ENCODE results near the gene PMVK.

The PMVK gene

DNA sequence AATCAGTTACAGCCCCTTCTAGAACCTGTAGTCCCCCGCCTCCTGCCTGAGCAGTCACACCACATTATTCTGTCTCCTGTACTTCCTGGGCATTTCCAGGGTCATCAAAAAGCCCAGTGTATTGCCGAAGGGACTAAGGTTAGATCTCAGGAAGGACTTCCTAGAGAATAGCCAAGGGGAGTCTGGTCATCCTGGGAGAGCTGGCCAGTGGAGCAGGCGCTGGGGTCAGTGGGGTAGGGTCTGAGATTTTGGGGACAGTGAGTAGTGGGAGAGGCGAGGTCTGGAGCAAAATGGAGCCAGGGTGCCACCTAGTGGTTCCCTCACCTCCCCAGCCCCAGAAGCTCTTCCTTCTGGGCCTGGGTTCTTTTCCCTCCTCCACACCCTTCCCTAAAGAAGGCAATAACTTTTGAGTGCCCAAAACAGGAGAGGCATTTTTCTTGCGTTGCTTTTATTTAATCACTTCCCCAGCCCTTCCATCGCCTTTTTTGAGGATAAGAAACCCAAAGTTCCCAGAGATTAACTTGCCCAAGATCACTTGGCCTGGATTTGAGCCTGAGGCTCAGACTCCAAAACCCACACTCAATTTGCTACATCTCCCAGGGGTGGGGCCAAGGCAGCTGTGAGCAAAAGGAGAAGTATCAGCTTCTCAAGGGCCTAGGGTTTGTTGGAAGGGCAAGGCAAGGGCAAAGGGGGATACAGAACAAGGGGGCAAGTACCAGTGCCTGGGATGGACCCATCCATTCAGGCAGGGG lies 7.3 kb upstream of the PMVK start:
- H3K4me3 Mint-ChIP-seq, result no peak overlapping the region
- no peaks in the 10 kb centered on the region for H3K27me3 Mint-ChIP-seq
- peaks cover 46% of the 10 kb centered on the region for H3K4me1 Mint-ChIP-seq
- H3K36me3 Mint-ChIP-seq, result peaks cover 7% of the 10 kb centered on the region
- peak overlapping the region; percentile 80 for H3K27ac Mint-ChIP-seq
- no peaks in the 10 kb centered on the region for H3K9me3 Mint-ChIP-seq

DNA sequence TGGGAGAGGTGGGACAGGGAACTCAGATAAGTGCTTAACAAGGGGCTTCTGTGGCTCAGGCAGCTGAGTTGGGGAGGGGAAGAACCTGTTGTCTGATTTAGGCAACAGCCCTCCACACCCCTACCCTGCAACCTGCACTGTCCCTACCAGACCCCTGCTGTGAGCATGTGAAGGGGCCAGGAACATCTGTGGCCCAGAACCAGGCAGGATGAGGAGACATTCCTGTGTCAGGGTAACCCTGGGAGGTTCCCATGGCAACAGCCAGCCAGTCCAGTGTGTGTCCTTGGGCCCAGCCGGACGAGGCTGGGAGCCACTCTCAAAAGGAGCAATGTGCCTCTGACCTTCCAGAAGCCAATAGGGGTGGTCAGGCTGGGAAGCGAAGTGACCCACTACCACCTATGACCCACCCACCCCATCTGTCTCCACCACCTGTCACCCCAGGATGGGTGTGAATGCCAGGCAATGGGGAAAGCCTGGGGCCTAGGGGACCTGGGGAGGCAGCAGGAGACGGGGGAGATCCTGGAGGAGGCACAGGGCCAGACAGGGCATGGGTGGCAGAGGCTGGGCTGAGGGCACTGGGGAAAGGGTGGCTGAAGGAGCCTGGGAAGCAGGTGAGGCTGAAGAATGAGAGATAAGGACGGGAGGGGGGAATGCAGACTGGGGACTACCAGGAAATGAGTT lies 5.0 kb upstream of the PMVK start:
- Mint-ChIP-seq H3K9me3 (no peaks in the 10 kb centered on the region), H3K4me1 (peaks cover 58% of the 10 kb centered on the region), H3K27me3 (no peaks in the 10 kb centered on the region), H3K4me3 (no peak overlapping the region), H3K36me3 (peaks cover 4% of the 10 kb centered on the region), H3K27ac (peak overlapping the region; percentile 46)

- Mint-ChIP-seq H3K4me1 (peaks cover 61% of the 10 kb centered on the region), H3K27ac (peak overlapping the region; percentile 83), H3K27me3 (no peaks in the 10 kb centered on the region), H3K36me3 (peaks cover 2% of the 10 kb centered on the region), H3K9me3 (no peaks in the 10 kb centered on the region), H3K4me3 (peak overlapping the region; percentile 55)
Measured at GRCh38 chr1:154940651-154941194, 4.2 kb upstream of the PMVK start.

GRCh38 chr1:154940213-154940560 lies 3.7 kb upstream of the PMVK start:
- Mint-ChIP-seq H3K4me1 (peaks cover 63% of the 10 kb centered on the region), H3K36me3 (peaks cover 2% of the 10 kb centered on the region), H3K27me3 (no peaks in the 10 kb centered on the region), H3K27ac (peak overlapping the region; percentile 83), H3K9me3 (no peaks in the 10 kb centered on the region), H3K4me3 (no peak overlapping the region)

DNA sequence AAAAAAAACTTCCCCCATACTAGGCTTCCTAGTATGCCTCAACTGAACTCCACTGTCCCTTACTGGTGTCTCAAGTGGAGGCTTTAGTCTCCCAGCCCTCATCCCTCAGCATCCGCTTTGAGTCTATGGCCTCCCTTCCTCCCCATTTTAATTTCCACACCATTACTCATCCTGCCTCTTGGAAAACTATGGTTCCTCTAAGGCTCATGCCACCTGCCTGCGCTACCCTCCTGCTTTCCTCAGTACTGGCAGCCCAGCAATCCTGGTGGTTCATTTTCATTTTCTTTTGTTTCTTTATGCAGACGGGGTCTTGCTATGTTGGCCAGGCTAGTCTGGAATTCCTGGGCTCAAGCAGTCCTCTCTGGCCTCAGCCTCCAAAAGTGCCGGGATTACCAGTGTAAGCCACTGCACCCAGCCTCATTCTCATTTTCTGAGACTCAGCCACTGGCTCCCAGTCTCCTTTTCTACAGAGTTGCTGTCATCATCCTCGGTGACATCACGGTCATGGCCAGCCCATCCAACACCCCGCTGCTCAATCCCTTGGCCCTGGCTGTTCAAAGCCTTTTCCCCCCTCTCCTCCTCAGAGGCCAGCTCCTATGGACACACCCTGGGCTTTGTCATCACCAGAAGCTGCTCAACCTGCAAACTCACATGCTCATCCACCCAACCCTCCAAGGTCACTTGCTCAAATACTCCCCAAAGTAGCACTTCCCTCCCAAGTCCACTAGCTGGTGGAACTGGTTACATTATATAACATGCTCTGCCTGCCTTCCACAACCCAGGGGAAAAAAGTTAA lies 2.3 kb upstream of the PMVK start:
- Mint-ChIP-seq H3K27ac (peak overlapping the region; percentile 37), H3K4me3 (peak overlapping the region; percentile 68), H3K27me3 (no peaks in the 10 kb centered on the region), H3K36me3 (peaks cover 2% of the 10 kb centered on the region), H3K9me3 (no peaks in the 10 kb centered on the region), H3K4me1 (peaks cover 62% of the 10 kb centered on the region)

DNA sequence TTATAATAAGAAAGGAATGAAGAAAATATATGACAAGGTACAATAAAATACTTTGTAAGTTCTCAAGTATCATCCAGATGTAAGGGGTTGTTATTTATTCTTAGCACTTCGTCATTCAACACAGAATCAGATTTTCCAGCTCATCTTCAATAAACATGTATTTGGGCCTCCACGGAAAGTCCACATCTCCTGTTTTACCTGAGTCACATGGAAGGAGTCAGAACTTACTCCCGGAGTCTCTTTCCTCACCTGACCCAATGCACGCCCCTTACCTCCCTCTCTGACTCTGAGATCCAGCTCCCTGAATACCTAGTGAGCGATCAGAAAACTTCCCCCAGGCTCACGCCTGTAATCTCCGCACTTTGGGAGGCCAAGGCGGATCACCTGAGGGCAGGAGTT lies 1.5 kb upstream of the PMVK start:
- H3K36me3 Mint-ChIP-seq, result peaks cover 2% of the 10 kb centered on the region
- H3K27ac Mint-ChIP-seq, result peak overlapping the region; percentile 98
- H3K4me1 Mint-ChIP-seq, result peaks cover 56% of the 10 kb centered on the region
- no peaks in the 10 kb centered on the region for H3K9me3 Mint-ChIP-seq
- peak overlapping the region; percentile 98 for H3K4me3 Mint-ChIP-seq
- H3K27me3 Mint-ChIP-seq, result no peaks in the 10 kb centered on the region

GRCh38 chr1:154937085-154937987 lies 817 bp upstream of the PMVK start:
- Mint-ChIP-seq H3K36me3 (peaks cover 2% of the 10 kb centered on the region), H3K4me3 (peak overlapping the region; percentile 98), H3K4me1 (peaks cover 50% of the 10 kb centered on the region), H3K27me3 (no peaks in the 10 kb centered on the region), H3K9me3 (no peaks in the 10 kb centered on the region), H3K27ac (peak overlapping the region; percentile 98)

DNA sequence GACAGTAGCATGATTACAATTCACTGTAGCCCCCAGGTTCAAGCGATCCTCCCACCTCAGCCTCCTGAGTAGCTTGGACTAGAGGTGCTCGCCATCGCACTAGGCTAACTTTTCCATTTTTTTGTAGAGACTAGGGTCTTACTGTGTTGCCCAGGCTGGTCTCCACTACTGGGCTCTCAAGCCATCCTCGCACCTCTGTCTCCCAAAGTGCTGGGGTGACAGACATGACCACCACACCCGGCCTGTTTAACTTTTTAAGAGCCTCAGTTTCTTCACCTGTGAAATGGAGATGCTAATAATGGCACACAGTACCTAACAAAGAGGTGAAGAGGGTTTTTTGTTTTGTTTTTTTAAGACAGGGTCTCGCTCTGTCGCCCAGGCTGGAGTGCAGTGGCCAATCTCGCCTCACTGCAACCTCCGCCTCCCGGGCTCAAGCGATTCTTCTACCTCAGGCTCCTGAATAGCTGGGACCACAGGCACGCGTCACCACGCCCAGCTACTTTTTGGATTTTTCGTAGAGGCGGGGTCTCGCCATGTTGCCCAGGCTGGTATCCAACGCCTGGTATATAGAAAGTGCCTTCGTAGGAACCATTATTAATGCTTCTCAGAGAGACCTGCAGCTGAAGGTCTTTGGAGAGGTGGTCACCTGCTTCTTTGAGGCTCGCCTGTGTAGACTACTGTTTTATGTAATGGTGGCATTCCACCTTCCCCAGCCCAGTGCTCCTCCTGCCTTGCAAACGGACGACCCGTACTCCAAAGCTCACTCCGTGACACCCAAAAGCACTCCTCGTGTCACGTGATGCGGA lies 567 bp downstream of the PMVK start:
- Mint-ChIP-seq H3K27ac (peak overlapping the region; percentile 98), H3K9me3 (no peaks in the 10 kb centered on the region), H3K4me3 (peak overlapping the region; percentile 98)

GRCh38 chr1:154934358-154934948 lies 2.1 kb downstream of the PMVK start:
- H3K9me3 Mint-ChIP-seq, result no peaks in the 10 kb centered on the region
- H3K4me3 Mint-ChIP-seq, result peak overlapping the region; percentile 1
- peaks cover 33% of the 10 kb centered on the region for H3K4me1 Mint-ChIP-seq
- no peak overlapping the region for H3K27ac Mint-ChIP-seq
- no peaks in the 10 kb centered on the region for H3K27me3 Mint-ChIP-seq
- peaks cover 5% of the 10 kb centered on the region for H3K36me3 Mint-ChIP-seq

More for the DNA sequence above, 567 bp downstream of the PMVK start:
- peaks cover 2% of the 10 kb centered on the region for H3K36me3 Mint-ChIP-seq
- peaks cover 44% of the 10 kb centered on the region for H3K4me1 Mint-ChIP-seq
- no peaks in the 10 kb centered on the region for H3K27me3 Mint-ChIP-seq

GRCh38 chr1:154931940-154932487 lies 4.5 kb downstream of the PMVK start:
- no peak overlapping the region for H3K4me3 Mint-ChIP-seq
- no peaks in the 10 kb centered on the region for H3K9me3 Mint-ChIP-seq
- H3K27me3 Mint-ChIP-seq, result no peaks in the 10 kb centered on the region
- peaks cover 14% of the 10 kb centered on the region for H3K36me3 Mint-ChIP-seq
- H3K4me1 Mint-ChIP-seq, result peaks cover 13% of the 10 kb centered on the region
- H3K27ac Mint-ChIP-seq, result no peak overlapping the region

- no peak overlapping the region for H3K27ac Mint-ChIP-seq
- no peaks in the 10 kb centered on the region for H3K27me3 Mint-ChIP-seq
Measured at GRCh38 chr1:154926201-154926600, 10.3 kb downstream of the PMVK start.

GRCh38 chr1:154925335-154926170 lies 11.0 kb downstream of the PMVK start:
- H3K4me3 Mint-ChIP-seq, result no peak overlapping the region
- peak overlapping the region; percentile 55 for H3K27ac Mint-ChIP-seq

More at GRCh38 chr1:154926201-154926600, 10.3 kb downstream of the PMVK start:
- Mint-ChIP-seq H3K36me3 (peaks cover 13% of the 10 kb centered on the region), H3K4me1 (no peaks in the 10 kb centered on the region), H3K9me3 (no peaks in the 10 kb centered on the region), H3K4me3 (no peak overlapping the region)

GRCh38 chr1:154923695-154924094 lies 12.8 kb downstream of the PMVK start:
- Mint-ChIP-seq H3K27me3 (no peaks in the 10 kb centered on the region), H3K9me3 (no peaks in the 10 kb centered on the region), H3K4me3 (no peak overlapping the region), H3K36me3 (peaks cover 10% of the 10 kb centered on the region), H3K4me1 (no peaks in the 10 kb centered on the region), H3K27ac (no peak overlapping the region)

More at GRCh38 chr1:154925335-154926170, 11.0 kb downstream of the PMVK start:
- Mint-ChIP-seq H3K4me1 (no peaks in the 10 kb centered on the region), H3K36me3 (peaks cover 13% of the 10 kb centered on the region), H3K27me3 (no peaks in the 10 kb centered on the region), H3K9me3 (no peaks in the 10 kb centered on the region)
